SU-DHL-6 (cell line): Measurements from ENCODE around the gene FAM200B.

Source experiments
- H2AFZ ChIP-seq: fragments of 200-600 bp; sonication (generic); 2 replicates; pipeline ENCODE4 v1.6.1; 2014; ENCODE audit warnings: low read depth, mild to moderate bottlenecking, moderate library complexity, mixed read lengths, antibody characterized with exemption, low read length; ENCODE audit not compliant: severe bottlenecking
- H3F3A ChIP-seq: fragments of 200-600 bp; shearing (Covaris generic); 2 replicates; pipeline ENCODE4 v1.6.0; 2016; ENCODE audit warnings: antibody characterized with exemption, mild to moderate bottlenecking; ENCODE audit not compliant: insufficient read depth
- H3K27ac ChIP-seq: fragments of 200-600 bp; sonication (generic); 2 replicates; pipeline ENCODE4 v1.5.1; 2016; ENCODE audit warnings: low read depth, mild to moderate bottlenecking, low read length, moderate library complexity, mixed read lengths
- H3K27me3 ChIP-seq: fragments of 200-600 bp; sonication (generic), shearing (Covaris generic); 2 replicates; pipeline ENCODE4 v1.6.0; 2014; ENCODE audit warnings: mild to moderate bottlenecking, low read length
- H3K36me3 ChIP-seq: fragments of 200-600 bp; sonication (generic); 2 replicates; pipeline ENCODE4 v1.6.1; 2014; ENCODE audit warnings: mild to moderate bottlenecking, low read length, mixed read lengths
- H3K4me2 ChIP-seq: fragments of 300-600, 200-600 bp; shearing (Covaris generic), sonication (generic); 2 replicates; pipeline ENCODE4 v1.6.0; 2014; ENCODE audit warnings: low read length, low read depth, mild to moderate bottlenecking; ENCODE audit not compliant: poor library complexity, severe bottlenecking
- H3K4me3 ChIP-seq: fragments of 200-600 bp; sonication (generic); 2 replicates; pipeline ENCODE4 v1.5.1; 2014; ENCODE audit warnings: antibody characterized with exemption, low read length, mild to moderate bottlenecking, mixed read lengths; ENCODE audit not compliant: insufficient read depth, poor library complexity, severe bottlenecking
- H3K79me2 ChIP-seq: fragments of 200-600 bp; sonication (generic); 2 replicates; pipeline ENCODE4 v1.6.1; 2014; ENCODE audit warnings: mild to moderate bottlenecking, low read length, moderate library complexity; ENCODE audit not compliant: insufficient read depth
- H3K9ac ChIP-seq: fragments of 200-600 bp; sonication (generic); 2 replicates; pipeline ENCODE4 v1.7.0; 2014; ENCODE audit warnings: mild to moderate bottlenecking, low read length
- H3K9me2 ChIP-seq: fragments of 200-600 bp; sonication (generic); replicated peaks from 2 replicates; pipeline ENCODE4 v1.6.1; 2014; ENCODE audit warnings: low read length; ENCODE audit not compliant: insufficient read depth
- H3K9me3 ChIP-seq: fragments of 200-600 bp; sonication (generic); 2 replicates; pipeline ENCODE4 v1.6.1; 2014; ENCODE audit warnings: low read length, mixed read lengths; ENCODE audit not compliant: insufficient read depth
- H4K20me1 ChIP-seq: fragments of 200-600 bp; sonication (generic); 2 replicates; pipeline ENCODE4 v1.6.1; 2014; ENCODE audit warnings: low read depth, mild to moderate bottlenecking, antibody characterized with exemption, low read length, moderate library complexity, mixed read lengths
- CTCF ChIP-seq: fragments of 200-600 bp; sonication (generic); IDR thresholded peaks from one replicate; pipeline ENCODE4 v1.5.1; 2017; ENCODE audit warnings: antibody characterized with exemption, mild to moderate bottlenecking, low read length, moderate library complexity; ENCODE audit not compliant: insufficient read depth, poor library complexity, severe bottlenecking
- EZH2phosphoT487 ChIP-seq: fragments of 200-600 bp; sonication (generic), shearing (Covaris generic); conservative IDR thresholded peaks from 2 replicates; pipeline ENCODE4 v1.6.1; 2018; ENCODE audit warnings: mild to moderate bottlenecking, antibody characterized with exemption, low read length, moderate library complexity, mixed read lengths

Gene FAM200B

GRCh38 chr4:15703439-15703838 lies 21.8 kb downstream of the FAM200B start:
- H3K27me3 ChIP-seq, result no peaks in the 10 kb centered on the region
- no peaks in the 10 kb centered on the region for H4K20me1 ChIP-seq
- H3K4me3 ChIP-seq, result no peak overlapping the region

DNA sequence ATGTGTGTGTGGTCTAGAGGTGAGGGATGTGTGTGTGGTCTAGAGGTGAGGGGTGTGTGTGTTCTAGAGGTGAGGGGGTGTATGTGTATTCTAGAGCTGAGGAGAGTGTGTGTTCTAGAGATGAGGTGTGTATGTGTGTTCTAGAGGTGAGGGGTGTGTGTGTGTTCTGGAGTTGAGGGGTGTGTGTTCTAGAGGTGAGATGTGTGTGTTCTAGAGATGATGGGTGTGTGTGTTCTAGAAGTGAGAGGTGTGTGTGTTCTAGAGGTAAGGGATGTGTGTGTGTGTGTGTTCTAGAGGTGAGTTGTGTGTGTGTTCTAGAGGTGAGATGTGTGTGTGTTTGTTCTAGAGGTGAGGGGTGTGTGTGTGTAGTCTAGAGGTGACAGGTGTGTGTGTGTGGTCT lies 22.5 kb downstream of the FAM200B start:
- H3K9me2 ChIP-seq, result no peaks in the 10 kb centered on the region
- no peak overlapping the region for H2AFZ ChIP-seq
- H3K27me3 ChIP-seq, result no peaks in the 10 kb centered on the region
- H3F3A ChIP-seq, result no peaks in the 10 kb centered on the region
- no peaks in the 10 kb centered on the region for H3K36me3 ChIP-seq
- H3K79me2 ChIP-seq, result no peaks in the 10 kb centered on the region
- H3K4me2 ChIP-seq, result no peak overlapping the region
- H3K27ac ChIP-seq, result no peak overlapping the region
- no peaks in the 10 kb centered on the region for H4K20me1 ChIP-seq
- H3K4me3 ChIP-seq, result no peak overlapping the region
- TF ChIP-seq CTCF (no peak), EZH2phosphoT487 (no peak)
- H3K9me3 ChIP-seq, result no peaks in the 10 kb centered on the region
- H3K9ac ChIP-seq, result no peak overlapping the region

More at GRCh38 chr4:15703439-15703838, 21.8 kb downstream of the FAM200B start:
- no peaks in the 10 kb centered on the region for H3F3A ChIP-seq
- H3K9ac ChIP-seq, result no peak overlapping the region
- no peaks in the 10 kb centered on the region for H3K9me2 ChIP-seq
- H3K9me3 ChIP-seq, result no peaks in the 10 kb centered on the region
- H3K36me3 ChIP-seq, result no peaks in the 10 kb centered on the region
- no peak overlapping the region for H3K27ac ChIP-seq
- no peak overlapping the region for H2AFZ ChIP-seq
- H3K79me2 ChIP-seq, result no peaks in the 10 kb centered on the region
- H3K4me2 ChIP-seq, result no peak overlapping the region
- TF ChIP-seq CTCF (no peak), EZH2phosphoT487 (no peak)

DNA sequence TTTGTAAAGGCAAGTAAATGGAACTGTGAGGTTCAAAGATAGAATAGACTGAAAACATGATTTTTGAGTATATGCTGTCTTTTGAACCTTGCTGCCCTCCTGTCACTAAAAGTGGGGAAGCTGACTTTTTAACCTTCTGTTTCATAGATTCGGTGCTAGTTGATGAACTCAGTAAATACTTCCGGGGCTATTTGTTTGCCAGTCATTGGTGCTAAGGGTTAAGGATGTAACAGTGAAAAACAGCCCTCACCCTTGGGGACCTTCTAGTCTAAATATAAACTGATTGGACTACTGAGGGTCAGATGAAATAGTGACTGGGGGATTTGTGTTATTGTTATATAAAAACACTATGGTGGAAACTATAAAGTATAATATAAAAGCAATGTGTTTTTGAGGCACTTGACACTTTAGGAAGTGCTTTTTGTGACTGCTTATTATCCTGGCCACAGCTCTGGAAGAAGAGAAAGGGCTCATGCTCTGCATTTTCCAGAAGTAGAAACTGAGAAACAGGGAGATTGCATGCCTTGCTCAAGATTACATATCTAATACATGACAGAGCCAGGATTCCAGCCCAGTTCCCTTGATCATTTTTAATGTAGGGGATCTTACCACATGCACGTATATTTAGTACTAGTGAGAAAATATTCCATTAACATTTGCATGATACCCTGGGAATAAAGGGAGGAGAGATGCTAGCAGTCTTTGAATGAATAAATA lies 25.2 kb downstream of the FAM200B start:
- H3K4me2 ChIP-seq, result no peak overlapping the region
- H3K4me3 ChIP-seq, result no peak overlapping the region
- peak overlapping the region; percentile 27 for H2AFZ ChIP-seq

More for the DNA sequence above, 25.2 kb downstream of the FAM200B start:
- no peak for TF ChIP-seq EZH2phosphoT487
- TF ChIP-seq CTCF, result no peak
- Histone ChIP-seq H4K20me1 (no peaks in the 10 kb centered on the region), H3K36me3 (no peaks in the 10 kb centered on the region), H3F3A (no peaks in the 10 kb centered on the region), H3K9me2 (no peaks in the 10 kb centered on the region), H3K27me3 (no peaks in the 10 kb centered on the region), H3K9me3 (no peaks in the 10 kb centered on the region), H3K27ac (no peak overlapping the region), H3K79me2 (no peaks in the 10 kb centered on the region), H3K9ac (no peak overlapping the region)
